Measurements from ENCODE around the gene SORL1-AS1.

SORL1-AS1 gene

GRCh38 chr11:121451178-121451985 lies 1.4 kb downstream of the SORL1-AS1 start:
- no peak for DNase-seq

- no peak for DNase-seq
These were observed 2.4 kb downstream of the SORL1-AS1 start for GRCh38 chr11:121450401-121450800.

GRCh38 chr11:121449626-121450025 lies 3.1 kb downstream of the SORL1-AS1 start:
- DNase-seq = no peak

- no peak for DNase-seq
These were observed 3.6 kb downstream of the SORL1-AS1 start for GRCh38 chr11:121449123-121449522.

GRCh38 chr11:121448431-121448941 lies 4.3 kb downstream of the SORL1-AS1 start:
- no peak for DNase-seq

GRCh38 chr11:121448011-121448410 lies 4.8 kb downstream of the SORL1-AS1 start:
- DNase-seq = no peak

GRCh38 chr11:121446752-121447156 lies 6.0 kb downstream of the SORL1-AS1 start:
- peak in 1 of 2 experiments; percentile 53 for DNase-seq

- DNase-seq = no peak
These were observed 7.5 kb downstream of the SORL1-AS1 start for GRCh38 chr11:121445071-121445768.

- no peak for DNase-seq
These were observed 8.2 kb downstream of the SORL1-AS1 start for GRCh38 chr11:121444526-121444925.

- no peak for DNase-seq
These were observed 9.0 kb downstream of the SORL1-AS1 start for GRCh38 chr11:121443688-121444275.

GRCh38 chr11:121441521-121441920 lies 11.2 kb downstream of the SORL1-AS1 start:
- peak in 1 of 2 experiments; percentile 17 for DNase-seq

GRCh38 chr11:121439759-121440158 lies 13.0 kb downstream of the SORL1-AS1 start:
- no peak for DNase-seq

GRCh38 chr11:121439337-121439736 lies 13.4 kb downstream of the SORL1-AS1 start:
- DNase-seq = peak in 1 of 2 experiments; percentile 55

GRCh38 chr11:121437686-121438078 lies 15.1 kb downstream of the SORL1-AS1 start:
- DNase-seq = no peak

- peak; percentile 31 to 62 for DNase-seq
These were observed 15.6 kb downstream of the SORL1-AS1 start for GRCh38 chr11:121437018-121437685.

GRCh38 chr11:121435551-121436511 lies 16.9 kb downstream of the SORL1-AS1 start:
- no peak for DNase-seq

- DNase-seq = no peak
These were observed 17.6 kb downstream of the SORL1-AS1 start for GRCh38 chr11:121435132-121435531.

- no peak for DNase-seq
These were observed 20.8 kb downstream of the SORL1-AS1 start for GRCh38 chr11:121431820-121432526.

GRCh38 chr11:121429556-121429955 lies 23.2 kb downstream of the SORL1-AS1 start:
- no peak for DNase-seq

GRCh38 chr11:121427400-121427744 lies 25.4 kb downstream of the SORL1-AS1 start:
- no peak for DNase-seq
